GM13976 (cell line): ENCODE measurements around the gene SCAI.
"Not testable (repeated sequence)": the region's sequence is repeated elsewhere in the genome, so short reads cannot be mapped to it uniquely, and the experiment has no call there.

Experiments
- DNase-seq: peaks from one replicate; pipeline ENCODE4 v3.0.0; 2012; ENCODE audit warnings: low spot score
- CTCF ChIP-seq: IDR thresholded peaks from 2 replicates; pipeline ENCODE4 v1.5.1; 2012; ENCODE audit warnings: borderline replicate concordance, mild to moderate bottlenecking; ENCODE audit not compliant: insufficient read depth; ENCODE audit errors: extremely low read depth, missing control alignments, control extremely low read depth
- in situ Hi-C: fragments of 300-500 bp; cut with MboI; formaldehyde crosslinking; loops from one replicate; pipeline ENCODE4 v1.12.0; 2022; ENCODE audit warnings: low sequenced_read_pairs, mixed read lengths, inconsistent platforms; ENCODE audit not compliant: unreplicated experiment

SCAI gene

GRCh38 chr9:124964604-124965003 lies 178.7 kb downstream of the SCAI start:
- no peak for TF ChIP-seq CTCF
- in situ Hi-C loops: no loop called here
- no peak for DNase-seq

GRCh38 chr9:124964056-124964455 lies 179.3 kb downstream of the SCAI start:
- in situ Hi-C loops: no loop called here
- no peak for DNase-seq
- TF ChIP-seq CTCF: no peak

- no peak for DNase-seq
- no peak for TF ChIP-seq CTCF
- in situ Hi-C loops: no loop called here
Observed at GRCh38 chr9:124960409-124960752, 182.9 kb downstream of the SCAI start.

- in situ Hi-C loops, DNase-seq: not testable (repeated sequence)
Observed at GRCh38 chr9:124959671-124960408, 183.5 kb downstream of the SCAI start.

GRCh38 chr9:124954255-124954654 lies 189.1 kb downstream of the SCAI start:
- TF ChIP-seq CTCF: no peak
- in situ Hi-C loops: no loop called here
- DNase-seq: no peak

- no peak for TF ChIP-seq CTCF
- peak; percentile 41 for DNase-seq
- in situ Hi-C loops: no loop called here
Observed at GRCh38 chr9:124950050-124950718, 193.1 kb downstream of the SCAI start.

- in situ Hi-C loops: no loop called here
- DNase-seq: no peak
- no peak for TF ChIP-seq CTCF
Observed at GRCh38 chr9:124949387-124949786, 193.9 kb downstream of the SCAI start.
